Activated CD8-positive, alpha-beta memory T cell treated with anti-CD3 and anti-CD28 coated beads for 24 hours (primary cell): Measurements from ENCODE around the gene CNN1.
A peak's percentile ranks its signal among the peaks of the same experiment; 100 is the strongest.

Experiments used
- DNase-seq: peaks from one replicate; pipeline ENCODE4 v3.0.0-alpha.2; 2020

The CNN1 gene

DNA sequence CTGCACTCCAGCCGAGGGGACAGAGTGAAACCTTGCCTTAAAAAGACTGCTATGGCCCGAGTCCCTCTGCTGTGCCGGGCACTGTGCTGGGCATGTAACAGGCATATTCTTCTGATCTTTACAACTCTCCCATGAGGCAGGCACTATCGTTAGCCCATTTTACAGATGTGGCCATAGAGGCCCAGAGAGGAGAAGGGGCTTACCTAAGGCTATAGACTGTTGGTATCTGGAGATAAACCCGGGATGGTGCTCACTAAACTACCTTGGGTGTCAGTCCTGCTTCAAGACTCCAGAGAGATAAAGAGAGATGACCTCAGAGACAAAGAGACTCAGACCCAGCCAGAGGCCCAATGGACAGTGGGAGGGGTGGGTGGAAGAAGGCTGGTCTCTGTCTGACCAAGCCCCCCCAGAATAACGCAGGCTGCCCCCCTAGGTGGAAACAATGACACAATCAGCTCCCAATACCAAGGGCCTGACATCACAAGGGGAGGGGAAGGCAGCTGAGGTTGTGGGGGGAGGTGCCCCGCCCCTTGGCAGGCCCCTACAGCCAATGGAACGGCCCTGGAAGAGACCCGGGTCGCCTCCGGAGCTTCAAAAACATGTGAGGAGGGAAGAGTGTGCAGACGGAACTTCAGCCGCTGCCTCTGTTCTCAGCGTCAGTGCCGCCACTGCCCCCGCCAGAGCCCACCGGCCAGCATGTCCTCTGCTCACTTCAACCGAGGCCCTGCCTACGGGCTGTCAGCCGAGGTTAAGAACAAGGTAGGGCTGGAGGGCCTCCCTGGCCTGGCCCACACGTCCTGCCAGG lies at the start of gene CNN1:
Gene CNN1 (plus strand): TSS at position 620 of the 805 bp plus-strand sequence. CDS start 77 bp downstream, at position 697.
- DNase-seq, result no peak

DNA sequence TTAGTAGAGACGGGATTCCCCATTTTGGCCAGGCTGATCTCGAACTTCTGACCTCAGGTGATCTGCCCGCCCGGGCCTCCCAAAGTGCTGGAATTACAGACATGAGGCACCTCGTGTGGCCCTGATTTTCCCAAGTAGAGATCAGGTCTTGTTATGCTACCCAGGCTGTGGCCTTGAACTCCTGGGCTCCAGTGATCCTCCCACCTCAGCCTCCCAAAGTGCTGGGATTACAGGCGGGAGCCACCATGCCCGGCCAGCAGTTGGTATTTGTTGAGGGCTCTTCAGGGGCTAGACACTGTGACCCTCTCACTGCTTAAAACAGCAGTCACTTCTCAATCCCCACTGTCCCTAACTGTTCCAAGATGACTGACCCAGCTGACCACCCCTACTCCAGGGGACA lies 49.3 kb upstream of the CNN1 start:
- no peak for DNase-seq

DNA sequence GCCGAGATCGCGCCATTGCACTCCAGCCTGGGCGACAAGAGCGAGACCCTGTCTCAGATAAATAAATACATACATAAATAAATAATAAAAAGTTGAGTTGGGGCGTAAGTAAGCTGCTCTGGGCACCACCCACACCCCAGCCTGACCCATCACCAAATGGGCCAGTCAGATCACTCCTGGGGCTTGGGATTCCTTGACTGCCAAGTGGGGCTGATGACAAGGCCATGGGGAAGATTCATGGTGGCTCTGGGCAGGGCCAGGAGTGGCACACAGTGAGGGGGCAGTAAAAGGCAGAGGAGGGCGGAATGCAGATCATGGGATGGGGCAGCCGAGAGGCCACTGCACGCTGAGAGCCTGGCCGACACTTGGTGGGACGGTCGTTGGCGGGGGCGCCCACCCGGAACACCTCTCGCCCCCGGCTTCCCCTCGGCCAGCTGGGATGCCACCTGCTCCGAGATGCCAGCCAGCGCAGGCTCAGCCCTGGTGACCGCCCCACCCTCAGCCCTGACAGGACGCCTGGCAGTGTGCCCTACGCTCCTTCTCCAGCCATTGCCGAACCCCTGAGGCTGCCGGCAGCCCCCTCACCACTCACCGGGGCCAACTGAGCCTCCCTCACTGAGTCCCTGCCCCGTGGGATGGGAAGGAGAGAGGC lies 43.9 kb upstream of the CNN1 start:
- DNase-seq, result no peak

DNA sequence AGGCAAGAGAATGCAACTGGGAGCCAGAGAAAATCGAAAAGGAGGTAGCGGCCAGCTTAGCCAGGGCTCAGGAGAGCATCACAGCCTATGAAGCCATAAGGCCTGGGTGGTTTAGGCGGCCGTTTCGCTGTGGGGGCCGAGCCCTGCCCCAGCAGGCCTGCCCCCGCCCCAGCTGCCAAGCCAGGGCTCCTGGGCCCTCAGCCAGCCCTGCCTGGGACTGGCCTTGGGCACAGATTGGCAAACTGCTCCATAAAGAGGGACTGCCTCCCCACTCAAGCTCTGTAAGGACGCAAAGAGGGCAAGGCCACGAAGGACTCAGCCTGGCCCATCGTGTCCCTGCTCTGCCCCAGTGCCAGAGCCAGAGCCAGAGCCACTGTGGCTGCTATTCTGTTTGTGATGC lies 43.2 kb upstream of the CNN1 start:
- no peak for DNase-seq

DNA sequence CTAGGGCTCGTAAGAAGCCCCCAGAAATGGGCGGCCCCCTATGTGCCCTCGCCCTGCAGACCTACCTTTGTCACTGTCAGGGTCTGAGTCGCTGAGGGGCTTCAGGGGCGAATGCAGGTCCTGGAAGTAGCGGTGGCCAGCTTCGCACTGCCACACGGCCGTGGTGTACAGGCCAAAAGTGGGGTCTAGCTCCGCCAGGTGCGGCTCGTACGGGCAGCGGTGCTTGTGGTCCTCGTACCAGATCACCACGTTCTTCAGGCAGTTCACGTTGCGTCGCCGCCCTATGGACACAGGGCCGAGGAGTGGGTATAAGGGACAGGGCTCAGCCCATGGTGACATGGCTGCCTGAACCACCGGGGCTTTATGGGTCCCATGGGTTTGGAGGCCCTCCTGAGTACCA lies 42.8 kb upstream of the CNN1 start:
- no peak for DNase-seq

DNA sequence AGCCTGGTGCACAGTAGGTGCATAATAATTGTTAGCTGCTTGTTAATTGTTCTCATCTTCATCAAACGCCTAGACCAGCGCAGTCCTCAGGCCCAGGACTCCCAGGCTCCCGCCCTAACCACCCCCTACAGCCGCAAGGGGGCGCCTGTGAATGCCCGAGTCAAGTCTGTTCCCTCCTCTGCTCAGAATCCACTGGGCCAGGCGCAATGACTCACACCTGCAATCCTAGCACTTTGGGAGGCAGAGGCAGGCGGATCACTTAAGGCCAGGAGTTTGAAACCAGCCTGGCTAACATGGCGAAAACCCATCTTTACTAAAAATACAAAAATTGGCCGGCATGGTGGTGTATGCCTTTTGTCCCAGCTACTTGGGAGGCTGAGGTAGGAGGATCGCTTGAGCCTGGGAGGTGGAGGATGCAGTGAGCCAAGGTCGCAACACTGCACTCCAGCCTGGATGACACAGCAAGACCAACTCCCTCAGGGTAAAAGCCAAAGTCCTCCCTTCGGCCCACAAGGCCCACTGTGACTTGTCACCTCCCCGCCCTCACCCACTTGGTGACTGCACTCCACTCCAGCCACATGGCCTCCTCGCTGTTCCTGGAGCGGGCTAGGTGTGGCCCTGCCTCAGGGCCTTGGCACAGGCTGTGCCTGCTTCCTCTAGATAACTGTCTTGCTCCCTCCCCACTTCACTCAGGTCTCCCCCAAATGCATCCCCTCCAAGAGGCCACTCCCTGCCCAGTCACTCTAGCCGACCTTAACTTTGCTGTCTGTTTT lies 42.1 kb upstream of the CNN1 start:
- peak; percentile 84 for DNase-seq

DNA sequence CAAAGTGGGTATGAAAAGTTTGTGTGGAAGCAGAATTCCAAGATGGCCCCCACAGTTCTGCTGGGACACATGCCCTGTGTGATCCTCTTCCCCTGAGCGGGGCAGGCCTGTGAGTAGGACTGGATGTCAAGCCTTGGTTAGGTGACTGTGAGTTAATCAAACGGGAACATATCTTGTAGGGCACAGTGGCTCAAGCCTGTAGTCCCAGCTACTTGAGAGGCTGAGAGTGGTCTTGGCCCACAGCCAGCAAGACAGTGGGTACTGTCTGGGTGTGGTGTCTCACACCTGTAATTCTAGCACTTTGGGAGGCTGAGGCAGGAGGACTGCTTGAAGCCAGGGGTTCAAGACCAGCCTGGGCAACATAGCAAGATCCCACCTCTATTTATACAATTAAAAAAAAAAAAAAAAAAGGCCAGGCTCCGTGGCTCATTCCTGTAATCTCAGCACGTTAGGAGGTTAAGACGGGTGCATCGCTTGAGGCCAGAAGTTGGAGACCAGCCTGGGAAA lies 39.4 kb upstream of the CNN1 start:
- no peak for DNase-seq

DNA sequence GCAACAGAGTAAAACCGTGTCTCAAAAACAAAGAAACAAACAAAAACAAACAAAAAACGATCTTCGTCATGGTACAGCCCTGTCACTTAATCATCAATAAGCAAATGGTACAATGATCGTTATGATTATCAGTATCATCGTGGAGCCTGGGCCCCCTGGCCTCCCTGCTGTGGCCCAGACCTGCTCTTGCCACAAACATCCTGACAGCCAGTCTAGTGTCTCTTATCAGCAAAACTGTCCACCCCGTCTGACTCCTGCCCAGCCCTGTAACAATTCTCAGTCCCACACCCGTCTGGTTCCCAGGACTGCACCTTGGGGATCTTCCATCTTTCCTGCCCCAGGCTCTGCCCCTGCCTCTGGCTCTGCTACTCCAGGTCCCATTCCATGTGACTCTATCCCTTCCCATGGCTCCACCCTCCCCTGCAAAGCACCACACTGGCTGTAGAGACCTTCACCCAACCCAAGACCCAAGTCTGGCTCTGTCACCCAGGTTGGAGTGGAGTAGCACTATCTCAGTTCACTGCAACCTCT lies 38.7 kb upstream of the CNN1 start:
- no peak for DNase-seq

DNA sequence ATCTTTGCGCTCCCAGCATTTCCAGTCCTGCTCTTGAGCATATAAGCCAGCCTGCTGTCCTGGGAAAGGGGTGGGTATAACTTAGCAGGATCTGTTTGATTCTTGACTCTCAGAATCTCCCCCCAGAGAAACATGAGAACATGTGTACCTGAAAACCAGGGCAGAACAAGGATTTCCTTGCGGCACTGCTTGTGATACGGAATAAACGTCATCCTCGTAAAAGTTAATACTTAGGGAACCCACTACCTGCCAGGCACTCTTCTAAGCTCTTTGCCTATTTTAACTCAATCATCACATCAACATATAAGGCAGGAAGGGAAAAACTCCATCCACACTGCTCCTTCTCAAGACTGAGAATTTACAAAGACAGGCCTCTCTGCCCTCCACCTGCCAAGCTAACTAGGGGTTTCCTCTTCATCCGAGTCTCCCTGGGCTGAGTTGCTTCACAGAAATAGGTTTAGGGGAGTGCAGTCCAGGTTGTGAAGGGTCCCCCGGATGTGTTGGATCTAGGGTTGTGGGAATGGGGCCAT lies 34.1 kb upstream of the CNN1 start:
- DNase-seq, result no peak

DNA sequence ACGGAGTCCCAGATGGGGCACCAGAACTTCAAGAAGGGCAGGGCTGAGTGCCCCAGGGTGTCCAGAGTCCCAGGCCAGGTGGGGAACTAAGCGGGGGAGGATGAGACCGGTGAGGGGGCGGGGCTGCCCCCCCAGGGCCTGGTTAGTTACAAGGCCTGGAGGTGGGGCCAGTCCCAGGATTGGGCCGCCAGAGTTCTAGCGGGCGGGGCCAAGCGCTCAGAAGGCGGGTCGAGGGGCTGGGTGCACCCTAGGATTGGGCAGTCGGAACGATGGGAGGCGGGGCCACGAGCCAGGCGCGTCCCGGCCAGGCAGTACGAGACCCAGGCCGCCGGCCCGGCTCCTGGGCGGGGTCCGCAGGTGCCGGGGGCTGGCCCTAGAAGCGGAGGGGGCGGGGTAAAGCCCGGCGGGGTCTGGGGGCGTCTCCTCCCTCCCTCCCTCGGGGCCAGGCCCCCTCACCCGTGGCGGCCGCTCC lies 33.6 kb upstream of the CNN1 start:
- peak; percentile 98 for DNase-seq

DNA sequence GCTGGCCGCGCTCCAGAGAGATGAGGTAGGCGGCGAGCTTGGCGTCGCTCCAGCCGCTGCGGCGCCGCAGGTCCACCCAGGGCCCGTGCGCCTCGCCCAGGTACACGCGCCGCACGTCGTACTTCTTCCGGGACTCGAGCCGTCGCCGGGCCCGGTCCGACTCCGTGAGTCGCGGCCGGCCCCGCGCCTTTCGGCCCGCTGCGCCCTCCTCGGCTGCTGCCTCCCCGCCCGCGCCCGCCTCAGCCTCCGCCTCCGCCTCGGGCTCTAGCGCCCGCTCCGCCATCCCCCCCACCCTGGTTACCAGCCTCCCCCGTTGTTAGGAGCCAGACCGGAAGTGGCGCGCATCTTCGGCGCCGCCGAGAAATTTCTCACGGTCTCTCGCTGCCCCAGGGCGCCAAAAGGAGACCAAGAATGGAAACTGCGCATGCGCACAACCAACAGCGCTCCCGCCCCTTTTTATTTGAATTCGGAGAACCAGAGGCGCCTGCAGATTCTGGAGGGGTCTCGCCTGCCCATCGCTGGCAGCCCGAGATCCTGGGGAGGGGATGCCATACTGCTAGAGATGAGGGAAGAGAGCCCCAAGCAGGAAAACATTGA lies 33.0 kb upstream of the CNN1 start, which contains the start of gene ZNF653:
Gene ZNF653 (minus strand): TSS at position 336 of the 597 bp plus-strand sequence. CDS start 53 bp downstream, at position 283.
- DNase-seq, result peak; percentile 97

DNA sequence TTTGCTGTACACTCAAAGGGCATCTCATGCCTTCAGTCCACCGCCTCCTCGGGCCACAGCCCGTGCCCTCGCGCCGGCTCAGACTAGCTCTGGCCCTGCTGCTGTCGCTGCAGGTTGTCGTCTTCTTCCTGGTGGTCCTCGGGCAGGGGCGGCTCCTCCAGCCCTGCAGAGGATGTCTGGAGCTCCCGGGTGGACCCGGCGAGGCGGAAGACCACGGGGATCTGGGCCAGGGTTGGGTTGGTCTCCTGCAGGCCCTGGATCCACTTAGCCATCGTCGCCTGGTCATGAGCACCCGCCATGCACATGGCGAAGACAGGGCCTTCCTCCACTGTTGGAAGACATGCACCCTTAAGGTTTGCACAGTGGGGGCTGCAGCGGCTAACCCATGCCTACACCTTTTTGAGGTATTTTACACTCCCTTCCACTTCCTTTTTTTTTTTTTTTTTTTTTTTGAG lies 32.5 kb upstream of the CNN1 start:
- DNase-seq, result no peak

DNA sequence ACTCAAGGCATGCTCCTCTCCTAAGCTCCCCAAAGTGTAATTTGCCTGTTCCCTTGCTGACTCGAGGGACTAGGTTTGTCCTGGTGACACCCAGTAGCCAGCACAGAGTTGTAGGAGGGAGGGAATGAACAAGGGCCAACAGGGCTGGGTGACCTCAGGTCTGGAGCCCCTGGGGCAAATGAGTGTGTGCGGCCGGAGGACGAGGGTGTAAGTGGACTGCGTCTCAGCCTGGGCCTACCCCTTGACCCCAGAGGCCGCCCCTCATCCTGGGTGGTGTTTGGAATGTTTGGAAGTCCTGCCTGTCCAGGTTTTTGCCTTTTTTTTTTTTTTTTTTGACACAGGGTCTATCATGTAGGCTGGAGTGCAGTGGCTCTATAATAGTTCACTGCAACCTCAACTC lies 31.7 kb upstream of the CNN1 start:
- no peak for DNase-seq

DNA sequence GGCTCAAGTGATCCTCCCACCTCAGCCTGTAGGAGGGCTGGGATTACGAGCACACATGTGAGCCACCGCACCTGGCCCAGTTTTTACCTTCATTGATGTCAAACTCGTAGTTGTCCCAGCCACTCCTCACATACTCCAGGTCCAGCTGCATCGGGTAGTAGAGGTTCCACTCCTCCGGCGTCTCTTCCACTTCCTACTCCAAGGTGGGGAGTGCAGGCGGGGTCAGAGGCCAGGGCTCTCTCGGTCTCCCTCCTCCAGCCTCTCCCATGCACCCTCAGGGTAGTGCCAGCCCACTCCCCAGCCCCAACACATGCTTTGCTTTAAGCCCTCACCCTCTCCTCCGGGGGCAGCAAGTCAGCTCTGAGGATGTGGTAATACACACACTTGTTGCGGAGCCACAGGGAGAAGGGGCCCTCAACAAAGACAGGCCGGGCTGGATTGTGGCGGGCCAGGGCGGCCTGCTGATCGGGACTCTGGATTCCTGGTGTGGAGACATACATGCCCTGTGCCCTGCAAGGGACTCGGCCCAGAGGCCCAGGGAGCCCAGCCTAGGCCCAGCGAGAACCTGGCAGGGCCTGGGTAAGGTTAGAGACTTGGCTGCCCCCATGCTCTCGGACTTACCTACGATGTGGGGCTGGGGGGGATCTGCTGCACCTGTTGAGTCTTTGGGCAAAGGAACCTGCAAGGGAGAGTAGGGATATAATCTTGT lies 31.1 kb upstream of the CNN1 start:
- no peak for DNase-seq

DNA sequence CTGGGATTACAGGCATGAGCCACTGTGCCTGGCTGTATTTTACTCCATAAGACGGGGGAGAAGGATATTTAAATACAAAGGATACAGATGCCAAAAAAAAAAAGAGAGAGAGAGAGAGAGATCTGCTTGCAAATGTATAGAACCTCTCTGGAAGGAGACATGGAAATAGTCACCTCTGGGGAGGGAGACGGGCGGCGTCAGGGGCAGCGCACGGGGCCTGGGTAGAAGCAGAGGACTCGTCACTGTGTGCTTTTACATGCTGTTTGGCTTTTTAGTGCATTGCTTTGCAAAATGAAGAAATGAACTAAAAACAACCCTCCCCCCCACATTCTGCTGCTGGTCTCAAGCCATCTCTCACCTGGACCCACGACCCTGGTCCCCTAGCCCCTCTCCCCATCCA lies 28.2 kb upstream of the CNN1 start:
- no peak for DNase-seq

DNA sequence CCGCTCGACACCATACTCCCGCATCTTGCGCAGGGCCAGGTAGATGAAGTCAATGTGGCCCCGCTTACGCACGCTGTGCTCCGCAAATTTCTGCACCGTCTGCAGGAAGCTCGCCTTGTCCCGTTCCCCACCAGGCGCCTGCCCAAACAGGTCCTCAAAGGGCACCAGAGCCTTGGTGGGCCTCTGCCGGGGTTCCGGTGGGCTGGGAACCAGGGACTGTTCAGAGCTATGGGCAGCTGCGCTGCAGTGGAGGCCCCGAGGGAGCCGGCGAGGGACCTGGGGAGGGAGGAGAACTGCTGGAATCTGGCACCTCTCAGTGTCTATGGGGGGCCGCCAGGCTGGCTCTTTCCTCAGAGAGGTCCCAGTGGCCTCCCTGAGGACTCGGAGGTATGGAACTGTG lies 24.7 kb upstream of the CNN1 start:
- DNase-seq, result no peak

DNA sequence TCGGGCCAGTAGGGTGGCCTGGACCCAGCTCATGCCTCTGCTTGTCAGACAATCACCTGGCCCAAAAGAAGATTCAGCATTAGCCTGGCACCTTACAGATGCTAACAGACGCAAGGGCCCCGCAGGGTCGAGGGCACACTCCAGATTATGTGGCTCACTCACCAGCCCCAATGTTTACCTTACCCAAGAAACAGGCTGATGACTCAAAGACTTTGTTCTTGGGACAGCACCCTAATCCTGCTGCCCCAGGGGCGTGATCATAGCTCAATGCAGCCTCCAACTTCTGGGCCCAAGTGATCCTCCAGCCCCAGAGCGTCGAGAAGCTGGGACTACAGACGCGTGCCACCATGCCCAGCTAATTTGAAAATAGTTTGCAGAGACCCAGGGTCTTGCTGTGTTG lies 19.5 kb upstream of the CNN1 start:
- DNase-seq, result no peak

DNA sequence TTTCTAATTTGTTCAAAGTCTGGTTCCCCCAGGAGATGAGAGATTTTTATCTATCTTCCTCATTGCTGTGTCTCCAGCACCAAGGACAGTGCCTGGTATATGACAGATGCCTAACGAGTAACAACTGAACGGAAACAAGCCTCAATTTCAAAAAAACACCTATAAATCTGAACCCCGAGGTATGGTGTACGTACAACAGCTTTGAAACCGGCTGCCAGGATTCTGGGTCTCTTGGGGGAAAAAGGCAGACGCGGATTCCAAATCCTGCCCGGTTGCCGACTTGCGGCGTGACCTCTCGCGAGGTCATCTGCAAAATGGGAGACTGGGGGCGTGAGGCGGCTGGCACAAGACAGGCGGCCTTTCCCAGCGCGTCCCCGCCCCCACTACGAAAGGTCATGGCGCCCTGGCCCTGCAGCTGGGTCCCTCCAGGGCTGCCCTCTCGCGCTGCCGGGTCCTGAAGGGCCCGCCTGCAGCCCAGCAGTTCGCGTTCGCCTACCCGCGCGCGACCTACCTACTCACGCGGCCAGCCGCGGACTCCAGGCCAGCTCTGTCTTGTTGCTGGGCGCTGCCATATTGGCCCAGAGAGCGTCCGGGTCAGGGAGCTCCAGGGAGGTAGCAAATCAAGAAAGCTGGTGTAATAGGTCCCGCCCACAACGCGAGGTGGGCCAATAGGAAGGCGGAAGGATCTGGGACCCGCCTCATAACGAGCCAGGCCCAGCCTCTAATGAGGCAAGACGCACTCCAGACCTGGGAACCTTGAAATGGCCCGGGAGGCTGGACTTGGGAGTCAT lies 9.9 kb upstream of the CNN1 start, which contains the start of gene ECSIT:
Gene ECSIT (minus strand): TSS at position 584 of the 791 bp plus-strand sequence. CDS start 9,964 bp downstream, outside the sequence.
- peak; percentile 96 for DNase-seq

DNA sequence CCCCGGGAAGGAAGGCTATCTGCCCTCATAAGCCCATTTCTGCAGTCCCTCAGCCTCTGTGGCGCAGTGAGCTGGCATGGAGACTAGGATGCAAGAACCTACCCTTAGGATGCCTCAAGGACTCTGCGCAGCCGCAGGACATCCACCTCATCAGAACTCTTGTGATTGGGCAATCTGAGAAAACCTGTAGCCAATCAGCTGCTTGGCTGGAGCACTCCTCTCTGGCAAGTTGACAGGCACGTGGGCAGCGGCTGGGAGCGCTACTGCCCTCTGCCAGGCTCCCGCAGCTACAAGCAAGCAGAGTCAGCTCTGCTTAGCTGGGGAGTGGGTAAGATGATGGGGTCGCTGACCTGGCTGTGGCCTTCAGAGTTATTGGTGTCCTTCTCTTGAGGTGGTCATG lies 8.2 kb upstream of the CNN1 start:
- DNase-seq, result no peak

DNA sequence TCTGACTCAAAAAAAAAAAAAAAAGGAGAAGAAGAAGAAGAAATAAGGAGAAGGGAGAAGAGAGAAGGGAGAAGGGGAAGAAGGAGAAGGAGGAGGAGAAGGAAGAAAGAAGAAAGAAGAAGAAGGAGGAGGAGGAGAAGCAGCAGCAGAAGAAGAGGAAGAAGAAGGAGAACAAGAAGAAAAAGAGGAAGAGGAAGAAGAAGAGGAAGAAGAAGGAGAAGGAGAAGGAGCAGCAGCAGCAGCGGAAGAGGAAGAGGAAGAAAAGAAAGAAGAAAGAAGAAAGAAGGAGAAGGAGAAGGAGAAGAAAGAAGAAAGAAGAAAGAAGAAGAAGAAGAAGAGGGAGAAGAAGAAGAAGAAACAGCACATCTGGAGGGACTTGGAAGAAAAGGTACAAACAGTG lies 4.1 kb upstream of the CNN1 start:
- DNase-seq, result no peak

DNA sequence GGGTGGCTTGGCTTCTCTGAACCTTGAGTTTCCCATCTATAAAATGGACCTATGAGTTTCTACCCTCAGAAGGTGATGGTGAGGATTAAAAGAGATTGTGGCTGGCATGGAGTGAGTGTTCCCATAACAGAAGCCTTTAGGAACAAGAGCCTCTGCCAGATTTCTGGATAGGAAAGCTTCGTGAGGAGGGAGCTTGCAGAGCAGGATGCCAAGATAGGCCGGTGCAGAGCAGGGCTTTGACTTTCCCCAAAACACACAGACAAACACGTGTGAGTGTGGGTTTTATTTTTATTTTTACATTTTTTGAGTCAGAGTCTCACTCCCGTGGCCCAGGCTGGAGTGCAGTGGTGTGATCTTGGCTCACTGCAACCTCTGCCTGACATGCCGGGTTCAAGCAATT lies 3.7 kb upstream of the CNN1 start:
- DNase-seq, result no peak
